NT2/D1 (cell line): ENCODE data around the gene IL12B.

ENCODE experiments used
- SUZ12 ChIP-seq: IDR thresholded peaks from 2 replicates; pipeline ENCODE4 v1.6.1; 2011; ENCODE audit not compliant: insufficient read length, insufficient read depth; ENCODE audit errors: extremely low read depth
- YY1 ChIP-seq: IDR thresholded peaks from 2 replicates; pipeline ENCODE4 v1.6.1; 2011; ENCODE audit not compliant: insufficient read length, insufficient read depth
- ZNF274 ChIP-seq: IDR thresholded peaks from 2 replicates; pipeline ENCODE4 v1.6.1; 2011; ENCODE audit warnings: mild to moderate bottlenecking, low read depth, low read length

- TF ChIP-seq ZNF274 (no peak), SUZ12 (no peak), YY1 (no peak)
Measured at GRCh38 chr5:159316519-159317383, 13.5 kb downstream of the IL12B start.
